HG02759 (cell line): ENCODE data around the gene CNDP1.

ENCODE experiments used
- ATAC-seq: cut with Tn5 transposase; IDR thresholded peaks from one replicate; pipeline ENCODE4 v1.9.1; 2021; ENCODE audit warnings: mild to moderate bottlenecking, moderate library complexity; ENCODE audit not compliant: unreplicated experiment

Gene CNDP1

GRCh38 chr18:74506448-74507084, 27.7 kb upstream of the CNDP1 start:
- no peak for ATAC-seq

GRCh38 chr18:74507097-74507881, 27.0 kb upstream of the CNDP1 start:
- no peak for ATAC-seq

- ATAC-seq: no peak
Measured at GRCh38 chr18:74507927-74508326, 26.4 kb upstream of the CNDP1 start.

- no peak for ATAC-seq
Measured at GRCh38 chr18:74508366-74508765, 25.9 kb upstream of the CNDP1 start.

GRCh38 chr18:74508821-74509225, 25.5 kb upstream of the CNDP1 start:
- ATAC-seq: no peak

GRCh38 chr18:74509856-74510769, 24.2 kb upstream of the CNDP1 start:
- ATAC-seq: no peak

- no peak for ATAC-seq
Measured at GRCh38 chr18:74510770-74511095, 23.6 kb upstream of the CNDP1 start.

GRCh38 chr18:74511823-74512222, 22.5 kb upstream of the CNDP1 start:
- no peak for ATAC-seq

GRCh38 chr18:74512321-74513053, 21.8 kb upstream of the CNDP1 start:
- no peak for ATAC-seq

- no peak for ATAC-seq
Measured at GRCh38 chr18:74513149-74513882, 21.0 kb upstream of the CNDP1 start.

- ATAC-seq: no peak
Measured at GRCh38 chr18:74513883-74514205, 20.5 kb upstream of the CNDP1 start.

GRCh38 chr18:74514860-74515495, 19.3 kb upstream of the CNDP1 start:
- ATAC-seq: no peak

- ATAC-seq: no peak
Measured at GRCh38 chr18:74515620-74516231, 18.6 kb upstream of the CNDP1 start.

- no peak for ATAC-seq
Measured at GRCh38 chr18:74516271-74517235, 17.7 kb upstream of the CNDP1 start.

GRCh38 chr18:74517236-74517630, 17.1 kb upstream of the CNDP1 start:
- no peak for ATAC-seq

GRCh38 chr18:74518456-74519295, 15.6 kb upstream of the CNDP1 start:
- ATAC-seq: no peak

- ATAC-seq: no peak
Measured at GRCh38 chr18:74519320-74520095, 14.8 kb upstream of the CNDP1 start.
